Panc1 (cell line): ENCODE measurements around the gene IL10RB. TPM values are rescaled to one million over a fixed set of nuclear protein-coding genes. Genes with fewer than 3 reads are reported as not detected.
"Not testable (repeated sequence)": the region's sequence is repeated elsewhere in the genome, so short reads cannot be mapped to it uniquely, and the experiment has no call there.

Experiments used
- ATAC-seq: fragments of 200-7000 bp; cut with Tn5 transposase; 2 replicates; pipeline ENCODE4 v1.9.1; 2020; ENCODE audit warnings: mild to moderate bottlenecking, moderate library complexity
- BruUV-seq: library from RNA; stranded (reverse); fragments of 400-500 nt; replicated peaks from 2 replicates; lab custom pipeline; 2021; lab: Mats Ljungman, UMichigan
- CTCF ChIA-PET: fragments of 300-600 bp; sonication (Branson Sonifier 250); formaldehyde crosslinking; loops from one replicate; lab custom pipeline; 2022; ENCODE audit warnings: antibody characterized with exemption; lab: Charles Lee
- POLR2A ChIA-PET: fragments of 300-600 bp; sonication (Branson Sonifier 250); formaldehyde crosslinking; loops from one replicate; lab custom pipeline; 2022; ENCODE audit warnings: antibody characterized with exemption; lab: Charles Lee
- DNase-seq: peaks from one replicate; pipeline ENCODE4 v3.0.0-alpha.2; 2010; ENCODE audit warnings: low read depth, low spot score
- H3K27ac ChIP-seq: 2 replicates; pipeline ENCODE4 v1.5.1; 2011; ENCODE audit warnings: mild to moderate bottlenecking, low read length, inconsistent platforms
- H3K27me3 ChIP-seq: fragments of 200-500 bp; sonication (Bioruptor generic); 2 replicates; pipeline ENCODE4 v1.6.0; 2014; ENCODE audit warnings: low read length, inconsistent platforms; ENCODE audit not compliant: control insufficient read depth, insufficient read depth
- H3K36me3 ChIP-seq: fragments of 200-500 bp; sonication (Bioruptor generic); 2 replicates; pipeline ENCODE4 v1.5.1; 2014; ENCODE audit warnings: inconsistent platforms, mild to moderate bottlenecking, low read length, moderate library complexity; ENCODE audit not compliant: control insufficient read depth, insufficient read depth
- H3K4me1 ChIP-seq: 2 replicates; pipeline ENCODE4 v1.5.1; 2011; ENCODE audit warnings: inconsistent platforms, mild to moderate bottlenecking, low read length, moderate library complexity; ENCODE audit not compliant: control insufficient read depth, insufficient read depth
- H3K4me3 ChIP-seq, 2 experiments: 2 replicates each; pipeline ENCODE4 v1.5.1; 2011 to 2012; ENCODE audit warnings: low read depth in 2 of 2, low read length in 2 of 2, mild to moderate bottlenecking in 2 of 2, inconsistent platforms in 1 of 2, moderate library complexity in 1 of 2
- H3K9me3 ChIP-seq: fragments of 200-500 bp; sonication (Bioruptor generic); 2 replicates; pipeline ENCODE4 v1.5.1; 2014; ENCODE audit warnings: low read depth, mild to moderate bottlenecking, inconsistent platforms, low read length, moderate library complexity; ENCODE audit not compliant: control insufficient read depth, insufficient read depth
- CTCF ChIP-seq: fragments of 450-650 bp; IDR thresholded peaks from 2 replicates; pipeline ENCODE4 v1.5.1; 2017; ENCODE audit warnings: mild to moderate bottlenecking
- POLR2AphosphoS5 ChIP-seq: IDR thresholded peaks from 2 replicates; pipeline ENCODE4 v1.6.1; 2012; ENCODE audit warnings: mild to moderate bottlenecking, low read depth, low read length, moderate library complexity
- SIN3A ChIP-seq: IDR thresholded peaks from 2 replicates; pipeline ENCODE4 v1.6.1; 2012; ENCODE audit warnings: low read depth, mild to moderate bottlenecking, low read length, moderate library complexity, borderline replicate concordance; ENCODE audit not compliant: insufficient read depth
- TCF7L2 ChIP-seq: IDR thresholded peaks from 2 replicates; pipeline ENCODE4 v1.6.1; 2011; ENCODE audit warnings: mild to moderate bottlenecking, low read depth, low read length, inconsistent platforms
- in situ Hi-C: cut with HindIII; loops from 2 replicates; pipeline ENCODE4 v1.10.0; 2016; ENCODE audit warnings: low sequenced_read_pairs, low pct_unique_long_range_greater_than_20kb
- intact Hi-C: fragments of 100-400 bp; cut with micrococcal nuclease; formaldehyde crosslinking; loops from one replicate; pipeline ENCODE4 v1.10.0; 2022; ENCODE audit not compliant: unreplicated experiment
- total RNA-seq: library from RNA; stranded (reverse); gene quantifications from one replicate; pipeline ENCODE4 v1.2.1, GENCODE V29; 2021; ENCODE audit not compliant: unreplicated experiment
- TF ChIP-seq, protein P1 (sequence below), 2 experiments: IDR thresholded peaks; 2 replicates each; pipeline ENCODE4 v1.6.1; 2011 to 2012; ENCODE audit warnings: low read depth in 2 of 2, control low read depth in 1 of 2, low read length in 1 of 2, mild to moderate bottlenecking in 1 of 2, moderate library complexity in 1 of 2; ENCODE audit not compliant: insufficient read depth in 1 of 2

Gene IL10RB
- total RNA-seq, 1 experiment from 2014 or later, result 17.7 TPM

DNA sequence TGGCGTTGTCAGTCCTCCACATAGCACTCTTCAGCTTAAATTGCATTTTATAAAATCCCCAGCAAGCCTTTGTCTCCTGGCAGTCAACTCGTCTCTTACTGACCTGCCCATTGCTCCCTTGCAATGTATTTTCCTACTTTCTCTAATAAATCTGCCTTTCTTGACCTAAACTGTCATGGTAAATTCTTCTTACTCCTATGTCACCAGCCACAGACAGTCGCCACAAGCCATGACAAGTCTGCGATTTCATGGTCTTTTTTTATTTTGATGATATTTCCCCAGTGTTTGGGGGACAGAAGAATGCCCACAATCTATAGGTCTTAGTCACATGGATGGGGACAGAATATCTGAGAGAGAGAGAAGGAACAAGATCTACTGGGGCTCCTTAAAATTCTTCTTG is 28.0 kb upstream of the IL10RB start:
- intact Hi-C loops, result no loop called here
- H3K27me3 ChIP-seq, result no peaks in the 10 kb centered on the region
- H3K4me3 ChIP-seq, result no peak overlapping the region
- H3K4me1 ChIP-seq, result no peaks in the 10 kb centered on the region
- in situ Hi-C loops, result no loop called here
- BruUV-seq, result no TSS peak
- ChIA-PET POLR2A (interaction anchor here (0.6 kb wide), 1 partner anchor 461 kb away, joined by 6 read pairs; no protein-coding TSS in a partner anchor), CTCF (no interaction called here)
- TF ChIP-seq, protein P1, sequence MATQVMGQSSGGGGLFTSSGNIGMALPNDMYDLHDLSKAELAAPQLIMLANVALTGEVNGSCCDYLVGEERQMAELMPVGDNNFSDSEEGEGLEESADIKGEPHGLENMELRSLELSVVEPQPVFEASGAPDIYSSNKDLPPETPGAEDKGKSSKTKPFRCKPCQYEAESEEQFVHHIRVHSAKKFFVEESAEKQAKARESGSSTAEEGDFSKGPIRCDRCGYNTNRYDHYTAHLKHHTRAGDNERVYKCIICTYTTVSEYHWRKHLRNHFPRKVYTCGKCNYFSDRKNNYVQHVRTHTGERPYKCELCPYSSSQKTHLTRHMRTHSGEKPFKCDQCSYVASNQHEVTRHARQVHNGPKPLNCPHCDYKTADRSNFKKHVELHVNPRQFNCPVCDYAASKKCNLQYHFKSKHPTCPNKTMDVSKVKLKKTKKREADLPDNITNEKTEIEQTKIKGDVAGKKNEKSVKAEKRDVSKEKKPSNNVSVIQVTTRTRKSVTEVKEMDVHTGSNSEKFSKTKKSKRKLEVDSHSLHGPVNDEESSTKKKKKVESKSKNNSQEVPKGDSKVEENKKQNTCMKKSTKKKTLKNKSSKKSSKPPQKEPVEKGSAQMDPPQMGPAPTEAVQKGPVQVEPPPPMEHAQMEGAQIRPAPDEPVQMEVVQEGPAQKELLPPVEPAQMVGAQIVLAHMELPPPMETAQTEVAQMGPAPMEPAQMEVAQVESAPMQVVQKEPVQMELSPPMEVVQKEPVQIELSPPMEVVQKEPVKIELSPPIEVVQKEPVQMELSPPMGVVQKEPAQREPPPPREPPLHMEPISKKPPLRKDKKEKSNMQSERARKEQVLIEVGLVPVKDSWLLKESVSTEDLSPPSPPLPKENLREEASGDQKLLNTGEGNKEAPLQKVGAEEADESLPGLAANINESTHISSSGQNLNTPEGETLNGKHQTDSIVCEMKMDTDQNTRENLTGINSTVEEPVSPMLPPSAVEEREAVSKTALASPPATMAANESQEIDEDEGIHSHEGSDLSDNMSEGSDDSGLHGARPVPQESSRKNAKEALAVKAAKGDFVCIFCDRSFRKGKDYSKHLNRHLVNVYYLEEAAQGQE (IDR thresholded peaks at IDR 0.05; ENCODE audit: insufficient read depth in 1 of 2, low read depth in 2 of 2, low read length in 1 of 2), result no peak
- no peak for TF ChIP-seq POLR2AphosphoS5
- TF ChIP-seq SIN3A, result no peak
- TF ChIP-seq TCF7L2, result no peak
- no peak for TF ChIP-seq CTCF
- ATAC-seq, result no peak
- no peaks in the 10 kb centered on the region; the same call in 1 of the 2 replicates for H3K36me3 ChIP-seq
- H3K27ac ChIP-seq, result no peak overlapping the region
- no peaks in the 10 kb centered on the region for H3K9me3 ChIP-seq
- DNase-seq, result no peak

GRCh38 chr21:33238565-33239255 is 27.5 kb upstream of the IL10RB start:
- ATAC-seq (no peak), DNase-seq (no peak)
- no peaks in the 10 kb centered on the region for H3K9me3 ChIP-seq
- no peaks in the 10 kb centered on the region; the same call in 1 of the 2 replicates for H3K36me3 ChIP-seq
- CTCF ChIA-PET, result no interaction called here
- in situ Hi-C loops (no loop called here), intact Hi-C loops (no loop called here)
- no peak overlapping the region for H3K27ac ChIP-seq
- no peaks in the 10 kb centered on the region for H3K4me1 ChIP-seq
- TF ChIP-seq SIN3A (no peak), POLR2AphosphoS5 (no peak), CTCF (no peak), TCF7L2 (no peak)
- TF ChIP-seq, protein P1 (IDR thresholded peaks at IDR 0.05; ENCODE audit: insufficient read depth in 1 of 2, low read depth in 2 of 2, low read length in 1 of 2), result no peak
- H3K4me3 ChIP-seq, result no peak overlapping the region
- BruUV-seq, result no TSS peak
- POLR2A ChIA-PET, result interaction anchor here (0.6 kb wide), 2 partner anchors 215 to 462 kb away, joined by 6 to 7 read pairs; no protein-coding TSS in a partner anchor
- H3K27me3 ChIP-seq, result no peaks in the 10 kb centered on the region

DNA sequence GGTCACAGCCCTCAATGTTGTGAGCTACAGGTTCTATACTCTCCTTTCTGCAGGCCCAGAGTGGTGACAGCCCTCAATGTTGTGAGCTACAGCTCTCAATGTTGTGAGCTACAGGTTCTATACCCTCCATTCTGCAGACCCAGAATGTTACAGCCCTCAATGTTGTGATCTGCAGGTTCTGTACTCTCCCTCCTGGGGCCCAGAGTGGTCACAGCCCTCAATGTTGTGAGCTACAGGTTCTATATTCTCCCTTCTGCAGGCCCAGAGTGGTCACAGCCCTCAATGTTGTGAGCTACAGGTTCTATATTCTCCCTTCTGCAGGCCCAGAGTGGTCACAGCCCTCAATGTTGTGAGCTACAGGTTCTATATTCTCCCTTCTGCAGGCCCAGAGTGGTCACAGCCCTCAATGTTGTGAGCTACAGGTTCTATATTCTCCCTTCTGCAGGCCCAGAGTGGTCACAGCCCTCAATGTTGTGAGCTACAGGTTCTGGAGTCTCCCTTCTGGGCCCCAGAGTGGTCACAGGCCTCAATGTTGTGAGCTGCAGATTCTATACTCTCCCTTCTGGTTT is 26.5 kb upstream of the IL10RB start:
- H3K4me3 ChIP-seq, H3K27ac ChIP-seq, DNase-seq, H3K27me3 ChIP-seq, BruUV-seq, intact Hi-C loops, CTCF ChIA-PET, in situ Hi-C loops, H3K9me3 ChIP-seq, ATAC-seq, H3K4me1 ChIP-seq, H3K36me3 ChIP-seq: not testable (repeated sequence)
- POLR2A ChIA-PET, result interaction anchor here (0.5 to 0.6 kb wide), 3 partner anchors 12 to 229 kb away, joined by 3 to 7 read pairs (median 3); no protein-coding TSS in a partner anchor
